ENCODE measurements around the gene IGSF21.

IGSF21 gene

DNA sequence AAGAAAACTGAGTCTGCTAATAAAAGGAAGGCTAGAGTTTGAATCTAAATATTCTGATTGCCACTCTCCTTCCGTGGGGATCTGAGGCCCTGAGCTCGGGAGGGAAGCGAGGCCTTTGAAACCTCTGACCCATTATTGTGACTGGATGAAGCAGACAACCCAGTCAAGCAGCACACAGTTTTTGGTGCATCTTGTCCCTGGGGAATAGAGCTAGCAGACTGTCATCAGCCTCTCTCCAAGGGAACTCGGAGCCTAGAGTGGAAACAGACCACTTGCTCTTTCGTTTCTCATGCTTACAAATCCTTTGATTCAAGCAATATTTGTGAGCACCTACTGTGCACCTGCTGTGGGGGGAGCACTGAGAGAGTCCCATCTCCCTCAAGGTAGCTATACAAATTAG lies 240.0 kb downstream of the IGSF21 start:
- DNase-seq (ENCODE audit: low read depth), result no peak
- no peak overlapping the region for H3K4me3 ChIP-seq (ENCODE audit: low read length)
- TF ChIP-seq CTCF (IDR thresholded peaks at IDR 0.05; ENCODE audit: insufficient read depth, low read depth, low read length, missing control alignments), result no peak

- H3K4me3 ChIP-seq (ENCODE audit: low read length), result no peak overlapping the region
- DNase-seq (ENCODE audit: low read depth), result no peak
- TF ChIP-seq CTCF (IDR thresholded peaks at IDR 0.05; ENCODE audit: insufficient read depth, low read depth, low read length, missing control alignments), result no peak
These were observed 240.8 kb downstream of the IGSF21 start for GRCh38 chr1:18348354-18348753.

DNA sequence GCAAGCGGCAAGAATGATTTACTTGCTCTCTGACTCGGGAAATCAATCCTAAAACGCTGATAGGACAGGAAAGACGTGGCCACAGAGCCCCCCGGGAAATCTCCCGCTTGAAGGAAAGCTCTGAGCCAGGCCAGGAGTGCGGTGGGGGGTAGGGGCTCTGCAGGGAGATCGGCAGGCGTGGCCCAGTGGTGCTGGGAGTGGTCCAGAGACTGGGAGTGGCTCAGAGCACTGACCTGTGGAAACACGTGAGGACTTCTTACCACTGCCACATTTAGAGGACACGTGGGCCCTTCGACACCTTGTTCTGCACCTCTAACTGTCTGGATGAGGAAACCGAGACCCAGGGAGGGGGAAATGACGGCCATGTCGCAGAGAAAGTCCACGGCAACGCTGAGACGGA lies 243.1 kb downstream of the IGSF21 start:
- no peak for TF ChIP-seq CTCF (IDR thresholded peaks at IDR 0.05; ENCODE audit: insufficient read depth, low read depth, low read length, missing control alignments)
- H3K4me3 ChIP-seq (ENCODE audit: low read length), result no peak overlapping the region
- no peak for DNase-seq (ENCODE audit: low read depth)

GRCh38 chr1:18351735-18352134 lies 244.1 kb downstream of the IGSF21 start:
- no peak overlapping the region for H3K4me3 ChIP-seq (ENCODE audit: low read length)
- DNase-seq (ENCODE audit: low read depth), result no peak
- no peak for TF ChIP-seq CTCF (IDR thresholded peaks at IDR 0.05; ENCODE audit: insufficient read depth, low read depth, low read length, missing control alignments)

GRCh38 chr1:18352636-18353265 lies 245.2 kb downstream of the IGSF21 start:
- no peak overlapping the region for H3K4me3 ChIP-seq (ENCODE audit: low read length)
- no peak for DNase-seq (ENCODE audit: low read depth)
- TF ChIP-seq CTCF (IDR thresholded peaks at IDR 0.05; ENCODE audit: insufficient read depth, low read depth, low read length, missing control alignments), result no peak

DNA sequence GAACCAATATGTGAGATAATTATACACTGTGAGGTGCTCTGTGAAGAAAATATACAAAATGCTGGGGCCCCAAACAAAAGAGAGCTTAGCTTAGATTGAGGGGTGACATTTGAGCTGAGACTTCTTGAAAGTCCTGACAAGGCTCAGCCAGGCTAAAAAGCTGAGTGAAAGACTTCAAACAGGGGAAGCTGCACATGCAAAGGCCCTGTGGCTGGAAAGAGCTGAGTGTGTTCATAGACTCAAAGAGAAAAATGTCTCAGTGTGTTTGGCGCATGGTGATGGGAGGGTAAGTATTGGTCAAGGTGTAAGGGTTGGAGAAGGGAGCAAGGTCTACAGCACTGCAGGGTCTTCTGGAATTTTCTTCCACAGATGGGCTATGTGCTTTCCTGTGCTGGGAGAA lies 245.9 kb downstream of the IGSF21 start:
- DNase-seq (ENCODE audit: low read depth), result no peak
- no peak for TF ChIP-seq CTCF (IDR thresholded peaks at IDR 0.05; ENCODE audit: insufficient read depth, low read depth, low read length, missing control alignments)
- H3K4me3 ChIP-seq (ENCODE audit: low read length), result no peak overlapping the region

- H3K4me3 ChIP-seq (ENCODE audit: low read length), result no peak overlapping the region
- no peak for TF ChIP-seq CTCF (IDR thresholded peaks at IDR 0.05; ENCODE audit: insufficient read depth, low read depth, low read length, missing control alignments)
- no peak for DNase-seq (ENCODE audit: low read depth)
These were observed 246.4 kb downstream of the IGSF21 start for GRCh38 chr1:18353992-18354391.

All from epithelial cell of esophagus (primary cell).